ENCODE results near the gene STUM.
A peak's percentile ranks its signal among the peaks of the same experiment; 100 is the strongest.
"Not testable (repeated sequence)": the region's sequence is repeated elsewhere in the genome, so short reads cannot be mapped to it uniquely, and the experiment has no call there.

Gene STUM

DNA sequence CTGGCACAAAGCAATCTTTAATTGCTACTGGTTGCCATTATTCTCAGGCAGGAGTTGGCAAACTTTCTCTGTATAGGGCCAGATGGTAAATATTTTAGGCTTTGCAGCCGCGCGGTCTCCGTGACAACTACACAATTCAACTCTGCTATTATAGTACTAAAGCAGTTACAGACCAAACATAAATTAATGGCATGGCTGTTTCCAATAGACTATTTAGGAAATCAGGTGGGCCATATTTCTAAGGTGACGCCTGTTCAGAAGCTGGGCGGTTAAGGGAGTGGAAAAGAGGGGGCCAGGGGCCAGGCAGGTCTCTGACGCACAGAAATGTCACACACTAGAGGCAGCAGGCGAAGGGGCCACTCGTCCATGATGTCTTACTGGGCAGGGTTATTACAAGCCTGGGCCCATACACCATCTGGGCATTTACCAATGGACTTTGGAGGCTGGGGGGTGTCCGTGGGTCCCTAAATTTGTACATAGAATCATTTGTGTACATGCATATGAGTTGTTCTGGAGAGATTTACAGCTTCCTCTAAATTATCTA, 80.1 kb downstream of the STUM start:
- DNase-seq = no peak

DNA sequence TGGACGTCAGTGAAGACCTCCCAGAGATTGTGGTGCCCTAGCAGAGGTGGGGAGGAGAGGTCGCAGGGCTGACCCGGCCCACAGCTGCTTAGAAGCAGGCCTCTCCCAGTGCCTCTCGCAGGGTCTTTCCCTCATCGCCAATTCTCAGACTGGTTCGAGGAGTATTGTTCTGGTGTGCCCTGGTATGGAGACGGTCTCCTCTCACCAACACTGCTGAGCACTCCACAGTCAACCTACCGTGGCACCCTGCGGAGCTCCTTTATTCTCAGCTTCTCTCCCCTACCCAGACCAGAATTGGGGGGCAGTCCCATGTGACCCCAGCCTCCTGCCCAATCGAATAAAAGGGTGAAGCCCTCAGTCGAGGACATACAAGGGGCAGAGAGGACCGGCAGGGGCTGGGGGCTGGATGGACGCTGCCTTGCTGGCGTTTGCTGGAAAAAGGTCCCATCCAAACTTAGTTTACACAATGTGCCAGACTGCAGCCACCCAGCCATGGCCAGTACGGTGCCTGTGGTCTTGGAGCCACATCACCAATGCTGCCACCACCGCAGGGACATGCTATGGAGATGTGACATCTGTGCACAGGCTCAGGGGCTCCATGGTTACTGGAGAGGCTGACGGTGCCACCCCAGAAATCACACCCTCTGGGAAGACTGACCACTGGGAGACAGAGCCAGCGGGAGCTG, 80.8 kb downstream of the STUM start:
- DNase-seq = no peak

DNA sequence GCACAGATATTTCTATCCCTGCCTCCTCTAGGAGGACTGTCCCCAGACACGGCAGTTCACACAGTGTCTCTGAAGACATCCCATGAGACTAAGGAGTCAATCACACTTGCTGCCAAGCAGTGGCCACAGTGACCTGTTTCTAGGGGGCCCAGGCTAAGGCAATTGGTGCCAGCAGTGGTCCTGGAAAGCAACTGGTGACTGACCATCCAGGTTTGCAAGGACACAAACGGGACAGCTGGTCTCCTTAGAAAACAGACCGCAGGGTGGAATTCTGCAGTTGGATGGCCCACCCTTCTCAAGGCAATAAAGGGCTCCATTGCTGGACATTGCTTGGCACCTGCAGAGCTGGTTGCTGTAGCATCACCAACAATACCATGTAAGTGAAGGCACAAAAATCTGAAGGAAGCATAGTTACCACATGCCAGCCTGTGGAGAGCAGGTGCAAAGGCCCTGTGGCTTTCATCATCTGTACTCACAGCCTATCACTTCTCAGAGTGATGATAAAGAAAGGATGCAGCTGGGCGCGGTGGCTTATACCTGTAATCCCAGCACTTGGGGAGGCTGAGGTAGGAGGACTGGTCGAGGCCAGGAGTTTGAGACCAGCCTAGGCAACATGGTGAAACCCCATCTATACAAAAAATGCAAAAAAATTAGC, 81.5 kb downstream of the STUM start:
- DNase-seq = no peak

DNA sequence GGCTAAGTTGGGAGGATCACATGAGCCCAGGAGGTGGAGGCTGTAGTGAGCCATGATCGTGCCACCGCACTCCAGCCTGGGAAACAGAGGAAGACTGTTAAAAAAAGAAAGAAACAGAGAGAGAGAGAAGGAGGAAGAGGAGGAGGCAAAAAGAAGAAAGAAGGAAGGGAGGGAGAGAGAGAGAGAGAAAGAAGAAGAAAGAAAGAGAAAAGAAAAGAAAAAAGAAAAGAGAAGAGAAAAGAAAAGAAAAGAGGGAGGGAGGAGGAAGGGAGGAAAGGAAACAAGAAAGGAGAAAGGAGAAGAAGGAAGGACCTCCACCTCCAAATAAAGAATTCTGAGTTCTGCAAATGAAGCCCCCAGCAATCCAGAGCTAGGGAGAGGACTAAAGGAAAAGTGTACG, 82.0 kb downstream of the STUM start:
- DNase-seq = no peak

DNA sequence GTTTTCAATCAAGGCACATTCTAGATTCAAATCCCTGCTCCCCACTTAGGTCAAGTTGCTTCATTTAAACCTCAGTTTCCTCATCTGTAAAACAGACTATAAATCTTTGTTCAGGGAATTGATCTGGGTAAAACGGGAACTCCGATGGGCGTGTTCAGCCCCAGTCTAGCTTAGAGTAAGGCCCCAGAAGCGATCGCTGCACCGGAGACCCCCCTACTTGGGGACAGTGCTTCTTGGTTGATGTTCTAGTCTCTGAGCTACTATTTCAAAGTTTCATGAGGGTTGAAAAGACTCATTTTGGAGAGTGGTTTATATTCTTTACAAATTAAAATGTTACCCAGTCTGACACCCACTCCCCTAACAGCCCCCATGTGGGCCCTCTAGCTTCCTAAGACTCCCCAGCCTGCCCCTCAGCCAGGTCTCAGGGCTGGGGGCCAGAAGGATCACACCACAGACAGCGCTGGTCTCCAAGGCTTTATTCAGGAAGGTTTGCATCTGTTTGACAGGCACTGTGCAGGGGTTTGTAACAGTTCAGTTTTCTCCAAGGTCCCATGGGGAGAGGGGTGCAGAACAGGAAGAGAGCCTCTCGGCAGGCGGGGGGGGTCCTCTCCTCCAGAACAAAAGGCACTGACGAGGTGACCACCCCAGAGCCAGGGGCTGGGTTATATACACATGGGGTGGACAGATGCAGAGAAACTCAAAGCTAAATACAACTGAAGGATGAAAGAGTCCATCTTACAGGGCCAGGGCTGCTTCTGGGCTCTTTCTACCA, 82.9 kb downstream of the STUM start:
- no peak for DNase-seq

DNA sequence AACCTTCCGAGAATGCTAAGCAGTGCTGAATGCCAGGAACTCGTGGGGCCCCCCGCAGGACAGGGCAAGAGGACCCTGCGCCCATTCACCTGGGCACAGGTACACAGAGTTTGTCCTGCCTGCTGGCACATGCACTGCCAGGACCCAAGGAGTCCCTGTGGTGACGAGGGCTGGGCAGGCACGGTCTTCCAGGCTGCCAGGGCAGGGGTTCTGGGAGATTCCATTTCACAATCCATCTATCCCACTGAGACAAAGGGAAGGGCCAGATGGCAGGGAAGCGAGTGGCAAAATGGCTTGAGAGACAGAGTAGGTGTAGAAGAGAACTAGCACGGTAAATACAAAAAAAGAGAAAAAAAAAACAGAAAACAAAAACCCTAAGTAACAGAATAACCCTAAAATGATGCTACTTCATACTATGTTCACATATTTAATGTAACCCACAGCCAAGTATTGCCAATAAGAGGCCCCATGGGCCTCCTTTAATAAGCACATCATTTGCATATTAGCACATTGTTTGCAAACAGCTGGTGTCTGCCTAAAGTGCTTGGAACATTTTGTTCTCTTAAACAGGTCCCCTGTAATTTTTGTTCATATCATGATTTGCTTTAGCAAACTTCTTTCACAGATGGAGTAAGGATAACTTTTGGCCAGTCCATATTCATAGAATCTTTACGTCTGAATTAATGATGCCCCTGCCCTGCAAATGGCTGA, 83.8 kb downstream of the STUM start:
- DNase-seq = no peak

DNA sequence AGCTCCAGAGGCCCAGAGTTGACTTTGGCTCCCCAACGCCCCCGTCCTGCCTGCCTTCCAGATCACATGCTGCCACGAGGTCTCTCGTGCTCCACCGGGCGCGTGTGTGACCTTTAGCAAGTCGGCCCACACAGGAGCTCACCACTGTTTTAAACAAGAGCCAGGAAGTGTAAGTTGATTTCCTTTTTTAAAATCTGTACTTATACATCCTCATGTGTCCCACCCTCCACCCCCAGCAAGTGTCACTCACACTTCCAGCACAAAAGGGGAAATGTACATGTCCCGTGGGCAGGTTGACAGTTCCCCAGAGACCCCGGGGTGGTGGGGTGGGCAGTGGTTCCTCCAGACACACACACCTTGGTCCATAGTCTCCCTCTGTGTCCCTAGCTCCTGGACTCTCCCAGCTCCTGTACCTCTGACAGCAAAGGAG, 84.4 kb downstream of the STUM start:
- DNase-seq = no peak

DNA sequence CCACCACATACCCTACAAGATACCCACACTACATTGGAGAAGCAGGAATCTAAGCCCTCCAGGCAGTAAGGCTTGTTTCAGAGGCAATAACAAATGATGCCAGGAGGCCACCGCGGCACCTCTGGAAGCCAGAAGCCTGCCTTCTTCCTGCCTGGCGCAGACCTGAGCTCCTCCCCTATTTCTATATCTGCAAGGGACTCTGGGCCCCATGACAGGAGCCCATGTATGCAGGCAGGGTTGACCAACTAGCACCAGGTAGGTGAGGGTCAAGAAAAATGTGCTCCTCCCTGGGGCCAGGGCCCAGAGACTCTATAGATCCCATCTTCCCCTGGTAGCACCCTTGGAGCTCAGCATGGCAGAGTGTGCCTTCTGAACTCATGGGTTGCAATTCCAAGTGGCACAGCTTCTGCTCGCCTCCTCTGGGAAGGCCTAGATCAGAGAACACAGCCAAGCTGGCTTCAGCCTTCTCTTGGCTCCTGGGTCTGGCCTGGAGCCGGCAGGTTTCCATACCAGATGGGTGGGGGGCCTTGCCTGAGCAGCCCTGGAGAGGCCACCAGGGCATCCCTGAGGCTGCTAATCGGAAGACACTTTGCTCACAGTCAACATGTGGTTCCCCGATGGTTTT, 85.1 kb downstream of the STUM start:
- no peak for DNase-seq

DNA sequence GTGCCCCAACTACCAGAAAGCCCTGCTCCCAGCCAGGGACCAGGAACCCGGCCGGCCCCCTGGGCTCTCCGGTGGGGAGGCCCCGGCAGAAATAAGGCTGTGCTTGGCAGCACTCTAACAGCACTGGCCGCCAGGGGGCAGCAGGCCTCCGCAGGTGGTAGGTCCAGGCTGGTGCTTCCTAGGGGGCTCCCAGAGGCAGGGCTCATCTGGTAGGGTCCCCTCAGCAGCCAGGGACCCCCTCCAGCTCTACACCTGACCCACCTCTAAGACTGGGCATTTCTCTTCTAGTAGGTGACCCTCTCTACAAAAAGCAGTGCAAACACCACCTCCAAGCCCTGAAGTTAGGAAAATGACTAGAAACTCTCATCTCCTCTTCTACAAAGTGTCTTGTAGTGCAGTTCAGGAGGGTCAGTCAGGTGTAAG, 85.6 kb downstream of the STUM start:
- DNase-seq = peak in 1 of 2 experiments; percentile 14

DNA sequence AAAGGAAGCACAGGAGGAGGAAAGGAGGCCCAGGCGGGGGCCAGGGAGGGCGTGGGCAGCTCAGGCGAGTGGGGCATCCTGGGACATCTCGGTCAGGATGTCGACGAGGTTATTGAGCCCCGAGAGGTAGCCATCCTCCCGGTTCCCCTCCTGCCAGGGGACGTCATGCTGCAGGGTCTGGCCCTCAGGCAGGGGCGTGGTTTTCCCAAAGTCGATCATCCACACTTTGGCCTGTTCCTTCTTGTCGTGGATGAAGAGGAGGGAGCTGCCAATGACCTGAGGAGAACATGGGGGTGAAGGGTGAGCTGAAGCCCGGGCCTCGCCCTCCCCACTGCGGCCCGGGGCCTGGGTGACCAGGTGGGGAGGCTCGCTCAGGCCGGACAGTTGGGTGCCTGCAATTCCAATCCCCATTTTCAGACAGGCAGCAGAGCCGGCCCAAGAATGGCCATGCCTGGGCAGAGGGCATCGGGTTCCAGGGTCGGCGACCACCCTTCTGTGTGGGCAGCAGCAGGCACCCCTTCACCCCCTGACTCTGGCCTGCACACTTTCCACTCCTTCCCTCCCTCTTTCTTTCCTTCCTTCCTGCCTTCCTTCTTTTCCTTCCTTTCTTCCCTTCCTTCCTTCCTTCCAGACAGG, 86.2 kb downstream of the STUM start:
- DNase-seq = no peak

DNA sequence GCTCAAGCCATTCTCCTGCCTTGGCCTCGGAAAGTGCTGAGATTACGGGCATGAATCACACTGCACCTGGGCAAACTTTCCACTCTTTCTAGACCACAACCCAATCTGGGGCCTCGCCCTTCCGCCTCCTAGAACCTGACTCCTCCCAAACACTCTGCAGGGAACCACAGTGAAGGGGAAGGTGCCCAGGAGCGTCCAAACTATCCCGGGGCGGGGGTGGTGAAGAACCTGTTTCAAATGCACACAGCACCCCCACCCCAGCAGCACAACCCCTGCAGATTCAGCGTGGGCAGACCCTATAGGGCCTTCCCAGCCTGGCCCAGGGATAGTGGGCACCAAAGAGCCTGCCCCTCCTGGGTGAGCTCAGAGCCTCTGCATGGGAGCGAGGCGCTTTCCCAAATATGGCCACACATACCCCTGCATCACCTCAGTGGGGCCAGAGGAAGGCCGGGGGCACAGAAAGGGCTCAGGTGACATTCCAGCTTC, 86.9 kb downstream of the STUM start:
- no peak for DNase-seq

DNA sequence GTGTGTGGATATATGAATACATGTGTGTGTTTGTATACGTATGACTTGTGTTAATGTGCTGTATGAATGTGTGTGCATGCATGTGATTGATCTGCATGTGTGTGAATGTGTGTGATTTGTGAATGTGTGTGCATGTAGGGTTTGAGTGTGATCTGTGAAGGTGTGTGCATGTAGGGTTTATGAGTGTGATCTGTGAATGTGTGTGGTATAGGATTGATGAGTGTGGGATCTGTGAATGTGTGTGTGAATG, 88.2 kb downstream of the STUM start:
- DNase-seq = no peak

DNA sequence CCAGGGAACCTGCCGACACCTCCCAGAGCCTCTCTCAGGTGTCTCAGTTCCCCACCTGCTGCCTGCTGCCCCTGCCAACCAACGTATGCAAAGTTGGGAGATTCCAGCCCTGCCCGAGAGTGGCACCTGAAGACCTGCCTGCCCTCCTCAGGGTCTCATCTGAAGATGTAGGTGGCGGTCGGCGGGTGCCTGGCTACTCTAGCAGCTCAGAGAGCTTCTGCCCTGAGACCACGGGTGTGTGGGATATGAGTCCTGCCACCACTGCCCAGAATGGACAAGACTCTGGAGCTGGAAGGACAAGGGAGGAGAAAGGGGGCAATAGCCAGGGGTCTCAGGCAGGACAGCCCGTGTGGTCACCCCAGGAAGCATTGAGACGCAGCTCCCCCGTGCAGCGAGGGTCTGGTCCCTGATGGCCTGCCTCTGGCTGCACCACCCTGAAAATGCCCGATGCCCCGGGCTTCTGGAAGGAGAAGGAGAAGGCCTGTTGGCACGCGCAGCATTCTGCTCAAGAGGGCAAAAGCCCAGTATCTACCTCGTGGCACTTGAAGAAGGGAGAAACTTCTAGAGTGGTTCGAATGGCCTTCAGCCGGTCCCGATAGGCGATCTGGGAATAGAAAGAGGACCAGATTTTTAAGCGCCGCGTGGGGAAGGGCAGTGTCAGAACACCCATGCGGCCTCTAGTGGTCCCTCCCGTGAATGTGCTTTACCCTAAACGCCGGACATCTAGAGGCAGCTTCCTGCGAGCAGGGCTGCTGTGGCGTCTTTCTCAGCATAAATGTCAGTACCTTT, 88.8 kb downstream of the STUM start:
- DNase-seq = no peak

DNA sequence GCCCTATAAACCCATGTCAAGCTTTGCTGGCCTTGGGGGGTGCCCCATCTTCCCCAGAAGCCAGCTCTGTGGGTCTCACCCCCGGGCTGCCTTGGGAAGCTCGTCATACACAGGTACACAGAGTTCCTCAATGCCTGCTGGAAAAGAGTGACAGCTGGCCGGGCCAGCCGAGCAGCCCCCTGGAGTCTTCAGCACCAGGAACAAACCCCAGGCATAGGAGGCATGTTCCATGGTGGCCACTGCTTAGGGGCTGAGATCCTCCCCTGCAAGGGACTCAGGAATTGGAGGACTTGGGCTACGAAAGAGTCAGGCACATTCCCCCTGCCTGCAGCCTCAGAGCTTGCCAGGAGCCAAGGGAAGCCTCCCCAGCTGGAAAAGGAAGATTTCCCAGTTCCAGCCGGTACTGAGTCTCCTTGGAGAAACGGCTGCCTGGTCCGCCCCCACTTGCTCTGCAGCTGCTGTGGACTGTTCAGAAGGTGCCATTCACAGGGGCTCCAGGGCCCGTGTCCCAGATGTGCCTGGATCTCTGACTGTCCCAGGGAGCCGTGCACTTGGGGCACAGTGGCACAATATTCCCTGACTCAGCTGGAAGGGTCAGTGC, 89.5 kb downstream of the STUM start:
- DNase-seq = no peak

DNA sequence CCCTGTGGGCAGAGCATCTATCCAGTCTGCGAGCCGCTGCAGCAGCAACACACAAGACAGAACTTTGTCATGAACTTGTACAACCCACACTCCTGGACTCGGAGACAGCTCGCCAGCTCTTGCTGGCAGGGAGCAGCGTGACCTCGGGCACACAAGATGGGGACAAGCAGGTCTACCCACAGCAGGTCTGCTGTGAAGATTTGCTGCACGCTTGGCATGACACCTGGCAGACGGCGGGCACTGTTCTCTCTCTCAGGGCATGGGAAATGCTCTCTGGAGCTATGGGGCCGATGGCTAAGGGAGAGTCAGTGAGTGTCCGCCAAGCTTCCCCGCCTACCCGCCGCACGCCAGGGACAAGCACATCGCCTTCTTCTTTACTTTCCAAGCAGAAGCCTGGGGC, 90.0 kb downstream of the STUM start:
- DNase-seq = no peak

DNA sequence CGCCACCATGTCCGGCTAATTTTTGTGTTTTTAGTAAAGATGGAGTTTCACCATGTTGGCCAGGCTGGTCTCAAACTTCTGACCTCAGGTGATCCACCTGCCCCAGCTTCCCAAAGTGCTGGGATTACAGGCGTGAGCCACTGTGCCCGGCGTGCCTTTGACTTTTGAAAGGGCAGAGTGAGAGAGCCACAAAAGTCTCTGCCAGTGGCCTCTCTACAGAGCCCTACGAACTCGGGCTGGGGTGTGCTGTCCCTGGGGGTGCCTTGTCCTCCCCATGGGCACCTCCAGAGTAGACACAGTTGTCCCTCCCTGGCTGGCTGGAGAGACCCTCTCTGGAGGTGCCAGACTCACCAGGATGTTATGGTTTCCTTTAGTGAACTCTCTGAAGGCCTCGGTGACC, 90.6 kb downstream of the STUM start:
- not testable (repeated sequence) for DNase-seq

DNA sequence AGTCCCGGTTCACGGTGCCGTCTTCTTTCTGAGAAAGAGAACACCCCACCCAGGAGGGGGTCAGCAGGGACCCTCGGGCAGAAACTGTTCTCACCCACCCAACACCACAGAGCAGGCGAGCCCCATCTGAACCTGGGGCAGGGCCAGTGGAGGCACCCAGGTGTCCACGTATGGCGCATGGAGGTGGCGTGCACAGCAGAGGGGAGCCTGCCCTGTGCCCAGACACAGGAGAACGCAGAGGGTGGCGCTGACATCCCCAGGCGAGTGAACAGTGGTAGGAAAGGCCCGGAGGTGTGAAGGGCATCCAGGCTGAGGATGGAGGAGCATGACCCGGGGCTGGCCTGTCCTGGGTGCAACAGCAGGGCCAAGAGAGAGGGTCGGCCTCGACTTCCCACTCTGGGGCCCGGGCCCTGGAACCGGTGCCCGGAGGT, 91.1 kb downstream of the STUM start:
- no peak for DNase-seq

DNA sequence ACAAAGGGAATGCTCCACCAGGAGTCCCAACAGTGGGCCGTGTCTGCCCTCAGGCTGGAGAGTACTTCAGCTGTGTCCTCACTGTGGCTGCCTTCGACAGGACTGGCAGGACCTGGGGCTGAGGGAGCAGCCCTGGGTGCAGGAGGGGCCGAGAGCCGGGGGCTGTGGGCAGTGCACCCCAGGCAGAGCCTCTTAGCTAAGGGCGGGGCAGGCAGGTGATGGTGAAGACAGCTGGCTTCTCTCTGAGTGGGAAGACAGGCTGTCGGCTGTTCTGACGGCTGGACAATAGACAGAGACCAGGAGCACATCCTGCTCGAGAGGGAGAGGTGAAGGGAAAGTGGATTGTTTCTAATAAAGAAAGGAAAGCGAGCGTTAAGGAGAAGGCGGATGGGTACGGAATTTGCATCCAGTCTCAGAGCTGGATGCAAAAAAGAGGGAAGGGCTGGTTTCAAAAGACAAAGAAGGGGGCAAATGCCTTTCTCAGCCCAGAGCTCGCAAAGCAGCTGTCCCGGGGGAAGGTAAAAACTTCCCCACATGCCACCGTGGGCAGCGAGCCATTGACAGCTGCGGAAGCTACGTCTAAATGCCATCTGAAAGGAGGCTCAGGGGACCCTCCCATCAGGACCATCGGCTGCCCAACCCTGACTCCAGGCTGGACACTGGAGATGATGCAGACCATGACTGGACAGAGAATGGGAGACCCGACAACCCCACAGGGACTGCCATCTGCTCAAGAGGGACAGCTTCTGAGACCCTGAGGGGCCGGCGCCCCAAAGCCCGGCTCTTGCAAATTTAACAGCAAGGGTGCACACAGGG, 92.0 kb downstream of the STUM start:
- no peak for DNase-seq

DNA sequence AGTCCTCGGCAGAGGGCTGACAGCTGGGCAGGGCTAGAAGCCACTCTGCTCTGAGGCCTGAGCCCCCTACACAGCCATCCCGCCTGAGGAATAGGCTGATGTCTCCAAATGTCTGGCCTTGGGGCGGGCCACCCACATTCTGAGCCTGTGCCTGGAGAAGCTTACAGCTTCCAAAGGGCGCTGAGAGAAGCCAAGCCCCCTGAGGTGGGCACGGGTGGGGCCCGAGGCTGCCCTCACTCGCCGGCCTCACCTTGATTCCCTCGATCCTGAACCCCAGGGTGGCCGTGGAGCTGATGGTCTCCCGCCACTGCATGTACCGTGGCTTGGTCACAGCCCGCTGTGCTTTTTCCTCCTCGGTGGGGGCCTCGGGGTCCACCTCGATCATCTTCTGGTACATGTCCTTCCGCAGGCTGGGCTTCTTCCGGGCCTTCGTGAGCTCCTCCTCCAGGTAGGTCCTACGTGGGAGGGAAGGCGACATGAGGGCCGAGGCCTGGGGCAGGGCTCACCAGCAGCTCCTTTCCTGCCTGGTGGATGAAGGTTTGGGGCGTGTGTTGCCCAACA, 93.2 kb downstream of the STUM start:
- no peak for DNase-seq

DNA sequence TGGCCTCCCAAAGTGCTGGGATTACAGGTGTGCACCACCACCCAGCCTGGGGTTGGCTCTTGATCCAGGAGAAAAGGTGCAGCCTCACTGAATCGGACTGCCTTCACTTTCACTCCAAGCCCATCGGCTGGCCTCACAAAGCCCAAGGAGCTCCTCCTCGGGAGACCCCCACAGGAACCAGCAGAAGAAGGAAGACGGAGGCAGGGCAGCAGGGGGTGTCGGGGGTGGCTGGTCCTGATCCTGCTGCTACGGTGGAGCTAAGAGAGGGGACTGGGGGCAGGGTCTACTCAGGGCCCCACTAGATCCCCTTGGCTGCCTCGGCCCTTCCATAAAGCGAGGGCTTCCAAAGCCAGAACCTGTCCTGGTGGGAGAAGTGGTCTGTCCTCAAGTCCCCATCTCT, 93.9 kb downstream of the STUM start:
- no peak for DNase-seq

All from SW 1271 (cell line).